DLD1 (cell line): ENCODE data around the gene HIRIP3.
"Not testable (repeated sequence)": the region's sequence is repeated elsewhere in the genome, so short reads cannot be mapped to it uniquely, and the experiment has no call there.

Experiments
- in situ Hi-C: cut with HindIII; loops from 2 replicates; pipeline ENCODE4 v1.10.0; 2017; ENCODE audit warnings: low sequenced_read_pairs

Gene HIRIP3

DNA sequence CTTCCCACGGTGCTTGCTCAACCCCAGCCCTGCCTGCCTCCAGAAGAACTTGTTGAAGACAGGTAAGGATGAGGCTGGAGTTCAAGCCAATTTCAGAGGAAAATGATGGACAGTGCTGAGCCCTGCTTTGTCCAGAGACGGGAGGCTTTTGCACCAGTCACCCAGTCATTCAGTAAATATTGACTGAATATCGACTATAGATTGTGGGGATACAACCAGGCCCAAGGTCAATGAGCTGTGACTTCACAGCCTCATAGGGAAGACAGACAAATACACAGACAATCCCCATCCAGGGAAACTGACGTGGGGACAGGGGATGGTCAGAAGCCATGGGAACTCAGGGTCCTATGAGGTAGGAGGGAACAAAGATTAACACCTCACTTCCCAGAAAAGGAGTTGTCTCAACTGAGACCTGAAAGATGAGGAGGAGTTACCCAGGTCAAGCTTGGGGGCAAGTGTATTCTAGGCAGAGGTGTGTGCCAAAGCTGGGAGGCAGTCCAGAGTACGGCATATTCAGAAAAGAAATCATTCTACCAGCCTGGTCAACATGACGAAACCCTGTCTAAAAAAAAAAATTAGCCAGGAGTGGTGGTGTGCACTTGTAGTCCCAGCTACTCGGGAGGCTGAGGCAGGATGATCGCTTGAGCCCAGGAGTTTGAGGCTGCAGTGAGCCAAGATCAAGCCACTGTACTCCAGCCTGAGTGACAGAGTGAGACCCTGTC, 21.3 kb upstream of the HIRIP3 start:
- in situ Hi-C loops, result no loop called here

DNA sequence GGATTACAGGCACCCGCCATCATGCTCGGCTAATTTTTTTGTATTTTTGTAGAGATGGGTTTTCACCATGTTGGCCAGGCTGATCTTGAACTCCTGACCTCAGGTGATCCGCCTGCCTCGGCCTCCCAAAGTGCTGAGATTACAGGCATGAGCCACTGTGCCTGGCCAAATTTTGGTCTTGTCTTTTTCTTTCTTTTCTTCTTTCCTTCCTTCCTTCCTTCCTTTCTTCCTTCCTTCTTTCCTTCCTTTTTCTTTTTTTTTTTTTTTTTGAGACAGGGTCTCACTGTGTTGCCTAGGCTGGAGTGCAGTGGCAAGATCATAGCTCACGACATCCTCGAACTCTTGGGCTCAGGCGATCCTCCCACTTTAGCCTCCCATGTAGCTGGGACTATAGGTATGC, 20.0 kb upstream of the HIRIP3 start:
- in situ Hi-C loops, result not testable (repeated sequence)

DNA sequence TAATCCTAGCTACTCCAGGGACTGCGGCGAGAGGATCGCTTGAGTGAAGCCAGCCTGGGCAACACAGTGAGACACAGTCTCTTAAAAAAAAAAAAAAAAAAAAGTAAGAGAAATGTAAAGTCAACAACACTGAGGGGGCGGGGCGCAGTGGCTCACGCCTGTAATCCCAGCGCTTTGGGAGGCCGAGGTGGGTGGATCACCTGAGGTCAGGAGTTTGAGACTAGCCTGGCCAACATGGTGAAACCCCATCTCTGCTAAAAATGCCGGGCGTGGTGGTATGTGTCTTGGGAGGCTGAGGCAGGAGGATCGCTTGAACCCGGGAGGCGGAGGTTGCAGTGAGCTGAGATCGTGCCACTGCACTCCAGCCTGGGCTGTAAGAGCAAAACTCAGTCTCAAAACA, 17.2 kb upstream of the HIRIP3 start:
- in situ Hi-C loops, result not testable (repeated sequence)

DNA sequence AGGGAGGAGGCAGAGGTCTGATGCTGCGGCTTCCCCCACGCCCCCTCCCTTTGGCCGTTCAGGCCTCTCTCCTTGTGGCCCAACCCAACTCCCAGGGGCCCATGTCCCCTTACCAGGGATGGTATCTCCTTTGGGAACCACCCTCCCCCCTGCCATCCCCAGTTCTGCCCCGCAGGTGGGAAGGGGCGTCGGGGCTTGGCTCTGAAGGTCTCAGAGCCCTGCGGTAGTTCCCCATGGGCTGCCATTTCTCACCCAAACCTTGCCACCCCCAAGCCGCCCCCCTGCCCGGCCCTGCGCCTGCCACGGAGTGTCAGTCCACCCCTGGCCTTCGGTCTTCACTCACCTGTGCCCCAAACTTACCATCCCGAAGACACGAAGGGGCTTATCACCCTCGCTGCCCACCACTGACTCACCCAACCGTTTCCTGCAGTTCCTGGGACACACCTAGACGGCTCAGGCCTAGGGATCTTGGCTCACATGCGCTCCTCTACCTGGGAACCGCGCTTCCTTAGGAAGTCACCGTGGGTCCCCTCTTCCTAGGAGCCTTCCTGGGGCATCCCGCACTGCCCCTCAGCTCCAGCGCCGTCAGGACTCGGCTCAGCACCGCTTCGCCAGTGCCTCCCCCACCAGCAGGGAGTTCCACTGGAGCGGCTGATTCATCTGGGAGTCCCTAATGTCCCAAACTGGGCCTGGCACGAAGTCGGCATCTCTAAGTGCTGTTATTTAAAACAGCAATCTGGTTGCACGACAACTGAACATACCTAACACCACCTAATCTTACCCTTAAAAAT, 16.5 kb upstream of the HIRIP3 start:
- in situ Hi-C loops, result no loop called here

DNA sequence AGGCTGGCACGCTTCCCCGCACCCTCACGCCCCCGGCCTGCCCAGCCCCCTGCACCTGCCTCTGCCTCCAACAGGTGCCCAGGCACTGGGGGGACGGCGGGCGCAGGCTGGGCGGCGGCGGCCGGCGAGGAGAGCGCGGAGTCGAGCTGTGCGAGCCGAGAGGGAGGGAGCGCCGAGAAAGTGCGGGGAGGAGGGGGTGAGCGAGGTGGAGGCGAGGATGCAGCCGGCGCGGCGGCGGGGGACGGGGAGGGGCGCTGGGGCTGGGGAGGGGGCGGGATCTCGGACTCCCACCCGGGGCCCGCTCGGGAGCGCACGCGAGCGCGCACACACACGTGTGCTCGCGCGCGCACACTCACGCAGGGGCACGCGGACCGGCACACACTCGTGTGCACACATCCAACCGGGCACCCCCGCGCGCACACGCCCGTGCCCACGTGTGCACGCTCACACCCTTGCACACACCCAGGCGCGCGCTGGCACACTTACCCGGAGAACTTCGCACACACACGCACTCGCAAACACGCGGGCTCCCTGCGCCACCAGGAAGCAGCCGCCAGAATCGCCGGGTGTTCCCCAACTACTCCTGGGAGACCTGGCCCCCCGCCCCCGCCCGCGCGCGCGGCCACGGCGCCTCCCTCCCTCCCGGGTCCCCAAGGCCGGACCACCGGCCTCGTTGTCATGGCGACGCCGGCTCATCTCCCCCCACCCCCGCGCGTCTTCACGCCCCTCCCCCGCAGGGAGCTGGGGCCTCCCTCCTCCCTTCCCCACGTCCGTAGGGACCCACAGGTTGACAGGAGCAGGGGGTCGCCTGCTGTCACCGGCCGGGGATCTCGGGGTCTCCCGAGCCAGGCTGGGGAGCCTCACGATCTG, 15.7 kb upstream of the HIRIP3 start, which contains the start of gene DOC2A:
Gene DOC2A, minus strand, starts transcription at position 184 of the 870 bp plus-strand sequence. CDS start 805 bp downstream, outside the sequence.
- in situ Hi-C loops, result no loop called here

DNA sequence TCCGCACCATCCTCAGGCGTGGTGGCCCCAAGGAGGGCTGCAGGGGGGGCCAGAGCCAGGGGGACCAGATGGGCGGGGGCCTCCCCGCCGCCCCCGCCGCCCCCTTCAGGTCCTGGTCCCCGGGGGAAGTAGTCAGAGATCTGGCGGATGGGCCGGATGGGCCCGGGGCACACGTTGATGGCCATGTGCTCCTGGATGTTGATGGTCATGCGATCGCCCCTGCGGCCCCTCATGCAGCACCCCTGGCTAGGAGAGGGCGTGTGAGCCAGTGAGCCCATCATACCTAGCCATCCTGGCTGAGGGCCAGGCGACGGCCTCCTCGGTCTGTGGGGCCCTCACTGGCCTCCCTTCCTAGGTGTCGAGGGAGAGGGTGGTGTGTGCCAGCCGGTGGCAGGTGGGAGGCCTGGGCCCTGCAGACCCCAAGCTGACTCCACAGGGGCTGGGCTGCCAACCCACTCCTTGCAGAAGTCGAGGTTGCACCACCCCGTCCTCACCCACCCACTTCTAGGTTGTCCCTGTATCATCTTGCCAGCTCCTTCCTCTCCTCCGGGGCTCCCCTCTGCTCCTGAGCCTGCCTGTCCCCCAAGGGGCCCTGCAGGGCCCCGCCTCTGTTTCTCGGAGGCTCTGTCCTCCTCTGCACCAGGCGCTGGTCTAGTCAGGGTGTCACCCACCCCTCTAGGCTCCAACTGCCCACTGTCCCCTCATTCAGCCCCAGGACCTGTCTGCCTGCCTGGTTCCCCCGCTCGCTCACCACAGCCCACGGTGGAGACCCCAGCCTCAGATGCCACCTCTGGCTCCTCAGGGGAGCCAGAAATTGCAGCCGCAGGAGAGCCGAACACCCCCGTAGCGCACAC, 14.8 kb upstream of the HIRIP3 start:
- in situ Hi-C loops, result no loop called here

DNA sequence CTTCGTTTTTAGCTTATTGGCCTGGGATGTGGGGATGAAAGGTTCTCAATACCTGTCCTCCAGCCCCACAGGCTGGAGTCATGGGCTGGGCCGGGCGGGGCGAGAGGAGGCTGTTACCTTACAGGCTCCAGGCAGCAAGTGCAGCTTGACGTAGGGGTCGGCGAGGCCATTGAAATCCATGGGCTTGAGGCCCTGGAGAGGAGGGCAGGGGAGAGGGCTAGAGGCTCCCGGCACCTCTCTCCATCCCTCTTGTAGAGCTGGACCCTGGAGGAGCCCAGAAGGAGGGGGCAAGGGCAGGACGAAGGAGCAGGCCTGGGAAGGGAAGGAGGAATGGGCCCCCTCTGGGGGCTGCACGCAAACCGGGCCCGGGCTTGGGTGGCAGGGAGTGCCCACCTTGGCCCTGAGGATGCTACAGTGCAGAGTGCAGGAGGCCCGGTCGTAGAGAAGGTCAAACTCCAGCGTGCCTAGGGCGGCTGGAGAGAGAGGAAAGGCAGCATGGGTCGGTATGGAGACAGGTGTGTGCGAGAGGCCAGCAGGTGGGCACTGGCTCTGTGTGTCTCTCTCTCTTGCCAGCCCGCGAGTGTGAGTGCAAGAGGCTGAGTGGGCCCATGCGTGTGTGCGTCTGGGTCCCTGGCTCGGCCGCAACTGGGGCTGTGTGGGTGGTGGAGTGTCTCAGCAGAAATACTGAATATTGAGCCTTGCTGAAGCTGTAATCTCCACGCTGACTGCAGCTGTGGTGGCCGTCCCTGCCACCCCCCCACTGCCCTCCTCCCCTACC, 13.9 kb upstream of the HIRIP3 start:
- in situ Hi-C loops, result no loop called here

DNA sequence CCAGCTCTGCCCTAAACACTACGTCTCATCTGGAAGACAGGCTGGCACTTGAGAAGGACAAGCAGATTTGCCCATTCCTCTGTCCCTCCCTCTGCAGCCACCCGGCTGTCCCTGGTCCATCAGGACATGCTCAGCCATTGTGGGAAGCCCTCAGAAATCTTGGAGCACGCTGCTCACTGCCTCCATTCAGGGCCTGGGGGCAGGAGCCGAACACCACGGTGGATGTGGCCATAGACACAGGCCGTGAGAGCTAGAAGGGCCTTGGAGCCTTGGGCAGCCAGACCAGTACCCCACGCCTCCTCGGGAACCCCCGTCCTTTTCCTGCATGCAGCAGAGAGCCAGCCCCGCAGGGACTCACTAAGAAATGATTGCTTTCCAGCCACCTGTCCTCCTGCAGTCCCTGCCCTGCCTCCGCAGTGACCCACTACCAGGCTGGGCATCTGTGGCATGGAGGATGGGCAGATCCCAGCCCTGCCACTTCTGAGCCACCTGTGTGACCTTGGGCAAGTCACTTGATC, 12.0 kb upstream of the HIRIP3 start:
- in situ Hi-C loops, result no loop called here

DNA sequence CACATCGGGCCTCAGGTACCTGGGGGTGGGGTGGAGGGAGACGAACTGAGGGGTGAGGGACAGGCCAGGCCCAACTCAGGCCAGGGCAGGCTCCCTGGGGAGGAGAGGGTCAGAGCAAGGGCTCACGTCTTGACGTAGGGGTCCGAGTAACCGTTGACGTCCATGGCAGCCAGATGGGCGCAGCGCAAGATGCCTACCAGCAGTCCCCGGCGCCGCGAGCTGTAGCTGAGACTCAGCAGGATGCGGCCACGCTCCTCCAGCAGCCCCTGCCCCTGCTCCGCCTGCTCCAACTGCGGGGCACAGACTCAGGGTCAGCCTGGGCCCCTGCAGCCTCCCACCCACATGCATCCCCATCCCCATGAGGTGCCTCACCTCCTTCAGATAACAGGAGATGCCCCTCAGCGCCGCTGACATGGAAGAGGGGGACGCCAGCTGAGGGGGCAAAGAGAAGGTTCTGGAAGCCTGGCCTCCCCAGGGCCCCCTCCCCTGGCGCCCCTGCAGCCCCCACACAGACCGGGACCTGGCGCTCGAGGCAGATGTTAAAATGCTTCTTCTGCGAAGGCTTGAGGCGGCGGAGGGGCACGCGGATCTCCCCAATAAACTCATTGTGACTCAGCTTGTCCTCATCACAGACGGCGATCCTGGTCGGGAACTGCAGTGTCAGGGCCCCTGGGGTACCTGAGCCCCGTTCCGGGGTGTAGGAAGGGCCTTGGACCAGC, 11.4 kb upstream of the HIRIP3 start:
- in situ Hi-C loops, result no loop called here

DNA sequence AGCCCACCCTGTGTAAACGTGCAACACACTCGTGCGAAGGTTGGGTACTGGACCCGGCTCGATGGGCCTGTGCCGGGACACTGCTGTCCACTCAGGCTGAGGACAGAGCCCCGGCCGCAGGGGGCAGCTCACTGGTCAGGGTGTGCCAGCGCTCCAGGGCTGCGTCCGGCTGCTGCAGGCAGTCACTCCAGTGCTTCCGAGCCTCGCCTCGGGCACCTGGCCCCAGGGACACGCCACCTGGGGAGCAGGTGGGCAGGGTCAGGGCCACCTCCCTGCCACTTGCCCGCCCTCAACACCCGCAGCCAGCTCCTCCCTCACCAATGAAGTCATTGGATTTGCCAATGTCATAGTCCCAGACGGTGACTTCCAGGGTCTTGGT, 10.7 kb upstream of the HIRIP3 start:
- in situ Hi-C loops, result no loop called here

DNA sequence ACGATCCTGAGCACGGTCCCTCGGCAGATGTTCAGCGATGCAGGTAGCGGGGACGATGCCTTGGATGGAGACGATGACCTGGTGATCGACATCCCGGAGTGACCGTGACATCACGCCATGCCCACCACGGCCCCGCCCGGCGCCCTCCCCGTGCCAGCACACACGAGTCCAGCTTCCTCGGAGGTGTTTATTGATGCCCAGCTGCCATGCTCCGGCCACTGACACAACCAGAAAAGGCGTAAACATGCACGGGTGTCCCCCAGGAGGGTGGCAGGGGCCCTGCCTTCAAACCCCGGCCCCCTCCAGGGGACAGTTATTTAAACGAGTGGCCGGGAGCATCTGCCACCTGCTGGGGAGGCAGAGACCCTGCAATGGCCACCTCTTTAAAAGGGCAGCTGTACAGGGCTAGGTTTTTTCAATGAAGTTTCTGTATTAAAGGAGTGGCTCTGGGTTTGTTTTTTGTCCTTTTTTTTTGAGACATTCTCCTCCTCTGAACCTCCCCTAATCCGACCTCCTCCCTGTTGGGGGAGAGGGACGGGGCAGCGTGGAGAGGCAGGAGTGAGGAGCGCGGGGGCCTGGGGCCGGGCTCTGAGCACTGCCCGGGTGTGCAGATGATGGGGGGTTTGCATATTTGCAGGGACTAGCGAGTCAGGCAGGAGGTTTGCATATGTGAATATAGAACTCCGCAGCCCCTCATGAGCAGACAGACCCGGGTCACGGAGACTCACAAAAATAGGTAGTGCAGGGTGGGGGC, 10.1 kb upstream of the HIRIP3 start:
- in situ Hi-C loops, result no loop called here

DNA sequence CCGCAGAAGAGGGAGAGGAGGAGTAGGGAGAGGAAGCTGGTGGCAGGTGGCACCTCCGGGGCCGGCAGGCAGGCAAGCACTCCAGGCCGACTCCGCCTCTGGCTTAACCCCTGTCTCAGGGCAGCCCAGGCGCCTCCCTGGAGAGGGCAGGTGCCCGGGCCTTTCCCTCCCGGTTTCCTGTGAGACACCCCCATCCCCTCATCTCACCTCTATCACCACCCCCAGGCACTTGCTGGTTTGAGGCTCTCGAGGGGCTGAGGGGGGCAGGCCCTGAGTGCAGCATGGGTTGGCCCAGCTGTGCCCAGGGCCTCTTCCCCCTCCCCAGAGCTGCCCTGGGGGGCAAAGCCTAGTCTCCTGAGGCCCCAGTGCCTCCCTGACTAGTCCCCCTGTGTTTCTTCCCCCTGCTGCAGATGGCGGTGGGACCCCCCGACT, 9.4 kb upstream of the HIRIP3 start:
- in situ Hi-C loops, result no loop called here

DNA sequence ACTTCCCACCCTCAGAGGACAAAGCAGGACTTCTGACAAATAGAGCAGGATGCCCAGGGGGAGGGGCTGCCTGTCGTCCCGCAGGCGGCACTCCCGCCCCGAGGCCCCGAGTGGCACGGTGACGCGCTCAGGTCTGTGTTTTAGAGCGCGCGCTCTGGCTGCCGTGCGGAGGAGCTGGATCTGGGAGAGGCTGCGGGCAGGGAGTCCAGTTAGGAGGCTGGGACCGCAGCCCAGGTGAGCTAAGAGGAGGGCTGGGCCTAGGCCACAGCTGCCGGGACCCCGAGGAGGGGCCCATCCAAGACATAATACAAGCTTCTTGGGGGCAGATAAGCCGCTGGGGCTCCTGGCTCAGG, 9.0 kb upstream of the HIRIP3 start:
- in situ Hi-C loops, result no loop called here

DNA sequence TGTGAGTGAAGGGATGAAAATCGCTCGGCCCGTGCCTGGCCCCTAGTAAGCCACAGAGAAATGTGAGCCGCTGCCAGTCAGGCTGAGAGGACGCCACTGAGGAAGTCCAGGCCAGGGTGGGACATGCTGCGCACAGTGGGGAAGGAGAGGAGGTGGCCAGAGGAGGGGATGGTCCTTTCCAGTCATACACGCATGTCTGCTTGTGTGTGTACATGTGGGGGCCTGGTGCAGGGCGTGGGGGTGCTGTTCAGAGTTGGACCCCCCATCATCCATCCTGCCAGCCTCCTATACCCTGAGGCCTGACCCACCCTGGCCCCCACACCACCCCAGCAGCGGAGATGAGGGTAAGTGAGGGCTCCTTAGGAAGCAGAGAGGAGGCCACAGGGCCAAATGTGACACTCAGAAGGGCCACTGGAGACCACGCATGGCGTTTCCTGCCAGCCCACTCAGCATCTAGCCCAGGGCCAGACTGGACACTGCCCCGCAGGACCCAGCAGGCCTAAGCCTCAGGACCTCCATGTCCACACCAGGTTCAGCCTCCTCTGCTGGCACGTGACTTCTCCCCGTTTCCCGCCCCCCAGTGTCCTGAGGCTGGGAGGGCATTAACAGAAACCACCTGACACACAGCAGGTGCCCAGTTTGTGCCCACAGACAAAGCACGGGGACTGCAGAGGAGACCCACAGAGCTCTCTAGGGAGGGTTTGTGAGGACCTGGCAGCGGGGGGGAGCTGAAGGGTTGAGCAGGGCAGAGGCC, 8.4 kb upstream of the HIRIP3 start:
- in situ Hi-C loops, result no loop called here

DNA sequence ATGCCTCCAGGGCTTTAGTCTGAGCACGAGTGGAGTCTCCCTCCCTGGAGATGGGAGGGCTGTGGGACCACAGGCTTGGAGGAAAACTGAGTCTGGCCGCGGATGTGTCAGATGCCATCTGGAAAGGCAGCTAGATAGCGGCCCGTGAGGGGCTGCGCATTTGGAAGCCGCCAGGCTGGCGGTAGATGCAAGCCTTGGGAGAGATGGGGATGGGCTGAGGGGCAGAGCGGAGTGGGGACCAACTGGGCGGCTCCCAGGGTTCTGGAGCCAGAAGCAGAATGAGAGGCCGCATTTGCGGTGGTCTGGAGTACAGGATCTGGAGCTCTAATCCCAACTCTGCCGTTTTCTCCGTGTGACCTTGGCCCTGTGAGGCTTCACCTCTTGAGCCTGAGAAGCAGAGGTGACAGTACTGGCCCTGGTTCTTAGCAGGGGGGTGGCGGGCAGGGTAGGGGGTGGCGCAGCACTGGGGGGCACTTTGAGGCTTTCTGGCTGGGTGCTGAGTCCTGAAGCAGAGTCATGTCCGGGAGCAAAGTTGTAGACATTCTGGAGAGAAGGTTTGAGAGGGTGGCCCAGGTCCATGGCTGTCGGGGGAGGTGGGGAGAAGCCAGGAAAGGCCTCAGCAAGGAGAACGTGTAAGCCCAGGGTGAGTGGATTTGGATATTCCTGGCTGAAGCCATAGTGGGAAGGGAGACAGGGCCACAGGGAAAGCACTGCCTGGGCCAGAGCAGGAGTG, 7.4 kb upstream of the HIRIP3 start:
- in situ Hi-C loops, result no loop called here

DNA sequence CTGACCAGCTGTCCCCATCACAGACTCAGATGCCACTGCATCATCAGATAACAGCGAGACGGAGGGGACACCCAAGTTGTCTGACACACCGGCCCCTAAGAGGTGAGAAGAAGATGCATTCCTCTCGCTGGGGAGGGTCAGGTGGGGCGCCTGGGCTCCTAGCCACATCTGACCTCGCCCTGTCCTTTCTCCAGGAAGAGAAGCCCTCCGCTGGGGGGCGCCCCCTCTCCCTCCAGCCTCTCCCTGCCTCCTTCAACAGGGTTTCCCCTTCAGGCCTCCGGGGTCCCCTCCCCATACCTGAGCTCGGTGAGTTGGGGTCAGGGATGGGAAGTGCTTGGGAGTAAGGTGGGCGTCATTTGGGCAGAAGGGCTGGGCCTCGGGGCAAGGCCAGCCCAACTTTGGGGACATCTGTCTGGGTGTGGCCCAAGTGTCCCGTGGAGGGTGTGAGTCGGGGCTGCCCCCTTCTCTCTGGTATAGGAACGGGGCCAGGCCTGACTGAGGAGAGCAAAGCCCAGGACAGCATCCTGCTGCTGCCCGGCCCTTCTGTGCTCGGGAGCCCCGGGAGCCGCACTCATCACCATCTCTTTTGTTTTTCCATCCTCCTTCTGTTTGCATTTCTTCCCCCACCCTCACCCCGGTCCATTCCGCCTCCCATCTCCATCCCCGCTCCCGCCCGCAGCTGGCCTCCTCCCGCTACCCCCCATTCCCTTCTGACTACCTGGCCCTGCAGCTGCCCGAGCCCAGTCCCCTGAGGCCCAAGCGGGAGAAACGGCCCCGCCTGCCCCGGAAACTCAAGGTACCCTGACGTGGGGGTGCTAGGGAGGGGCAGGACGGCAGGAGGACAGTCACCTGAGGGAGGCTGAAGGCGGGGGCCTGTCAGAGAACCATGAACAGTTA, 5.6 kb upstream of the HIRIP3 start:
- in situ Hi-C loops, result no loop called here
